Astrocyte (in vitro differentiated cells and primary cell): ENCODE measurements around the gene SPIB.
"Not testable (repeated sequence)": the region's sequence is repeated elsewhere in the genome, so short reads cannot be mapped to it uniquely, and the experiment has no call there.

Source experiments
- EZH2 ChIP-seq: IDR thresholded peaks from 2 replicates; pipeline ENCODE4 v1.6.1; 2012; ENCODE audit warnings: mild to moderate bottlenecking, low read length, inconsistent platforms; ENCODE audit not compliant: insufficient read depth
- TF ChIP-seq, protein P1 (sequence below): IDR thresholded peaks from 2 replicates; pipeline ENCODE4 v1.5.1; 2011; ENCODE audit warnings: low read depth, mild to moderate bottlenecking, inconsistent platforms, low read length, moderate library complexity; ENCODE audit not compliant: insufficient read depth

GRCh38 chr19:50439130-50439529 is 20.4 kb downstream of the SPIB start:
- TF ChIP-seq, protein P1, sequence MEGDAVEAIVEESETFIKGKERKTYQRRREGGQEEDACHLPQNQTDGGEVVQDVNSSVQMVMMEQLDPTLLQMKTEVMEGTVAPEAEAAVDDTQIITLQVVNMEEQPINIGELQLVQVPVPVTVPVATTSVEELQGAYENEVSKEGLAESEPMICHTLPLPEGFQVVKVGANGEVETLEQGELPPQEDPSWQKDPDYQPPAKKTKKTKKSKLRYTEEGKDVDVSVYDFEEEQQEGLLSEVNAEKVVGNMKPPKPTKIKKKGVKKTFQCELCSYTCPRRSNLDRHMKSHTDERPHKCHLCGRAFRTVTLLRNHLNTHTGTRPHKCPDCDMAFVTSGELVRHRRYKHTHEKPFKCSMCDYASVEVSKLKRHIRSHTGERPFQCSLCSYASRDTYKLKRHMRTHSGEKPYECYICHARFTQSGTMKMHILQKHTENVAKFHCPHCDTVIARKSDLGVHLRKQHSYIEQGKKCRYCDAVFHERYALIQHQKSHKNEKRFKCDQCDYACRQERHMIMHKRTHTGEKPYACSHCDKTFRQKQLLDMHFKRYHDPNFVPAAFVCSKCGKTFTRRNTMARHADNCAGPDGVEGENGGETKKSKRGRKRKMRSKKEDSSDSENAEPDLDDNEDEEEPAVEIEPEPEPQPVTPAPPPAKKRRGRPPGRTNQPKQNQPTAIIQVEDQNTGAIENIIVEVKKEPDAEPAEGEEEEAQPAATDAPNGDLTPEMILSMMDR = not testable (repeated sequence)
- not testable (repeated sequence) for TF ChIP-seq EZH2
